Activated T-helper 17 cell treated with anti-CD3 and anti-CD28 coated beads, Interleukin-2, amount 50 U/mL, for 72 hours (primary cell): ENCODE data around the gene BICD2. TPM values are rescaled to one million over a fixed set of nuclear protein-coding genes. Genes with fewer than 3 reads are reported as not detected.

ENCODE experiments used
- ATAC-seq: fragments of 150-1000 bp; cut with Tn5 transposase; replicated peaks from 2 replicates; pipeline ENCODE4 v1.10.0; 2021; ENCODE audit warnings: mild to moderate bottlenecking, moderate library complexity
- H3K27ac Mint-ChIP-seq: one replicate; pipeline ENCODE4 v1.8.0; 2022; ENCODE audit warnings: mixed read lengths
- H3K27me3 Mint-ChIP-seq: one replicate; pipeline ENCODE4 v1.8.0; 2022; ENCODE audit warnings: mixed read lengths
- H3K36me3 Mint-ChIP-seq: one replicate; pipeline ENCODE4 v1.8.0; 2022; ENCODE audit warnings: low read depth, mild to moderate bottlenecking, mixed read lengths
- H3K4me1 Mint-ChIP-seq: one replicate; pipeline ENCODE4 v1.8.0; 2022; ENCODE audit warnings: mixed read lengths
- H3K4me3 Mint-ChIP-seq: one replicate; pipeline ENCODE4 v1.8.0; 2022; ENCODE audit warnings: mild to moderate bottlenecking, mixed read lengths
- H3K9me3 Mint-ChIP-seq: one replicate; pipeline ENCODE4 v1.8.0; 2022; ENCODE audit warnings: mixed read lengths
- total RNA-seq, 2 donors: library from RNA; stranded (reverse); gene quantifications; one replicate each; pipeline ENCODE4 v1.2.3, GENCODE V29; 2022

Gene BICD2
- total RNA-seq, 2 donors from 2014 or later: 14.2 to 24.9 TPM

- ATAC-seq: no peak
- H3K9me3 Mint-ChIP-seq: no peaks in the 10 kb centered on the region
- H3K4me3 Mint-ChIP-seq: no peak overlapping the region
- H3K27me3 Mint-ChIP-seq: no peaks in the 10 kb centered on the region
- H3K4me1 Mint-ChIP-seq: peaks cover 47% of the 10 kb centered on the region
- H3K36me3 Mint-ChIP-seq: no peaks in the 10 kb centered on the region
- H3K27ac Mint-ChIP-seq: no peak overlapping the region
Measured at GRCh38 chr9:92746567-92747458, 17.8 kb downstream of the BICD2 start.

GRCh38 chr9:92745881-92746280, 18.8 kb downstream of the BICD2 start:
- ATAC-seq: no peak
- H3K27ac Mint-ChIP-seq: peak overlapping the region; percentile 55
- H3K9me3 Mint-ChIP-seq: no peaks in the 10 kb centered on the region
- H3K27me3 Mint-ChIP-seq: no peaks in the 10 kb centered on the region
- no peak overlapping the region for H3K4me3 Mint-ChIP-seq
- H3K36me3 Mint-ChIP-seq: no peaks in the 10 kb centered on the region
- peaks cover 56% of the 10 kb centered on the region for H3K4me1 Mint-ChIP-seq

- Mint-ChIP-seq H3K9me3 (no peaks in the 10 kb centered on the region), H3K27me3 (no peaks in the 10 kb centered on the region), H3K36me3 (no peaks in the 10 kb centered on the region), H3K4me1 (peaks cover 55% of the 10 kb centered on the region), H3K4me3 (no peak overlapping the region), H3K27ac (peak overlapping the region; percentile 68)
- ATAC-seq: no peak
Measured at GRCh38 chr9:92745331-92745730, 19.3 kb downstream of the BICD2 start.

GRCh38 chr9:92740969-92741368, 23.7 kb downstream of the BICD2 start:
- no peaks in the 10 kb centered on the region for H3K9me3 Mint-ChIP-seq
- no peak overlapping the region for H3K4me3 Mint-ChIP-seq
- peak overlapping the region; percentile 77 for H3K27ac Mint-ChIP-seq
- H3K36me3 Mint-ChIP-seq: no peaks in the 10 kb centered on the region
- ATAC-seq: no peak
- no peaks in the 10 kb centered on the region for H3K27me3 Mint-ChIP-seq
- H3K4me1 Mint-ChIP-seq: peaks cover 60% of the 10 kb centered on the region

- Mint-ChIP-seq H3K9me3 (no peaks in the 10 kb centered on the region), H3K4me1 (peaks cover 55% of the 10 kb centered on the region), H3K36me3 (no peaks in the 10 kb centered on the region), H3K27me3 (no peaks in the 10 kb centered on the region), H3K4me3 (peak overlapping the region; percentile 17), H3K27ac (peak overlapping the region; percentile 77)
- no peak for ATAC-seq
Measured at GRCh38 chr9:92740446-92740961, 24.1 kb downstream of the BICD2 start.

- peaks cover 53% of the 10 kb centered on the region for H3K4me1 Mint-ChIP-seq
- H3K36me3 Mint-ChIP-seq: no peaks in the 10 kb centered on the region
- no peaks in the 10 kb centered on the region for H3K27me3 Mint-ChIP-seq
- no peaks in the 10 kb centered on the region for H3K9me3 Mint-ChIP-seq
- no peak for ATAC-seq
- peak overlapping the region; percentile 17 for H3K4me3 Mint-ChIP-seq
- peak overlapping the region; percentile 77 for H3K27ac Mint-ChIP-seq
Measured at GRCh38 chr9:92740009-92740408, 24.6 kb downstream of the BICD2 start.

- Mint-ChIP-seq H3K27me3 (no peaks in the 10 kb centered on the region), H3K4me1 (peaks cover 51% of the 10 kb centered on the region), H3K9me3 (no peaks in the 10 kb centered on the region), H3K27ac (peak overlapping the region; percentile 77), H3K4me3 (peak overlapping the region; percentile 17), H3K36me3 (no peaks in the 10 kb centered on the region)
- ATAC-seq: no peak
Measured at GRCh38 chr9:92739346-92739970, 25.2 kb downstream of the BICD2 start.

- peaks cover 46% of the 10 kb centered on the region for H3K4me1 Mint-ChIP-seq
- H3K27ac Mint-ChIP-seq: peak overlapping the region; percentile 48
- H3K27me3 Mint-ChIP-seq: no peaks in the 10 kb centered on the region
- H3K9me3 Mint-ChIP-seq: no peaks in the 10 kb centered on the region
- ATAC-seq: no peak
- H3K36me3 Mint-ChIP-seq: no peaks in the 10 kb centered on the region
- no peak overlapping the region for H3K4me3 Mint-ChIP-seq
Measured at GRCh38 chr9:92738661-92739081, 26.0 kb downstream of the BICD2 start.

GRCh38 chr9:92737611-92738299, 26.9 kb downstream of the BICD2 start:
- no peaks in the 10 kb centered on the region for H3K27me3 Mint-ChIP-seq
- peaks cover 42% of the 10 kb centered on the region for H3K4me1 Mint-ChIP-seq
- H3K9me3 Mint-ChIP-seq: no peaks in the 10 kb centered on the region
- H3K4me3 Mint-ChIP-seq: no peak overlapping the region
- H3K27ac Mint-ChIP-seq: peak overlapping the region; percentile 48
- peaks cover 5% of the 10 kb centered on the region for H3K36me3 Mint-ChIP-seq
- no peak for ATAC-seq

GRCh38 chr9:92737216-92737606, 27.4 kb downstream of the BICD2 start:
- Mint-ChIP-seq H3K27ac (peak overlapping the region; percentile 25), H3K4me1 (peaks cover 39% of the 10 kb centered on the region), H3K36me3 (peaks cover 5% of the 10 kb centered on the region), H3K9me3 (no peaks in the 10 kb centered on the region), H3K4me3 (no peak overlapping the region), H3K27me3 (no peaks in the 10 kb centered on the region)
- ATAC-seq: peak; percentile 21

- no peaks in the 10 kb centered on the region for H3K9me3 Mint-ChIP-seq
- no peak for ATAC-seq
- no peak overlapping the region for H3K4me3 Mint-ChIP-seq
- H3K27me3 Mint-ChIP-seq: no peaks in the 10 kb centered on the region
- H3K36me3 Mint-ChIP-seq: peaks cover 5% of the 10 kb centered on the region
- H3K27ac Mint-ChIP-seq: peak overlapping the region; percentile 25
- peaks cover 43% of the 10 kb centered on the region for H3K4me1 Mint-ChIP-seq
Measured at GRCh38 chr9:92736563-92737215, 27.9 kb downstream of the BICD2 start.

GRCh38 chr9:92735636-92736562, 28.7 kb downstream of the BICD2 start:
- Mint-ChIP-seq H3K27ac (peak overlapping the region; percentile 73), H3K4me3 (no peak overlapping the region), H3K9me3 (no peaks in the 10 kb centered on the region), H3K4me1 (peaks cover 40% of the 10 kb centered on the region), H3K36me3 (peaks cover 5% of the 10 kb centered on the region), H3K27me3 (no peaks in the 10 kb centered on the region)
- peak; percentile 14 for ATAC-seq

- Mint-ChIP-seq H3K4me1 (peaks cover 35% of the 10 kb centered on the region), H3K4me3 (no peak overlapping the region), H3K27ac (peak overlapping the region; percentile 73), H3K27me3 (no peaks in the 10 kb centered on the region), H3K9me3 (no peaks in the 10 kb centered on the region), H3K36me3 (peaks cover 5% of the 10 kb centered on the region)
- ATAC-seq: no peak
Measured at GRCh38 chr9:92734931-92735635, 29.6 kb downstream of the BICD2 start.
